CD4-positive, alpha-beta T cell treated with Interleukin-17A for 1 hour (primary cell): ENCODE measurements around the gene RTN4RL2.

Experiments used
- DNase-seq: peaks from one replicate; pipeline ENCODE4 v3.0.0-alpha.2; 2020

The RTN4RL2 gene

GRCh38 chr11:57460022-57460757 is at the start of gene RTN4RL2:
Gene RTN4RL2, plus strand, starts transcription at chr11:57460528. Its CDS starts 338 bp downstream, at chr11:57460866.
- peak; percentile 32 for DNase-seq

GRCh38 chr11:57413681-57414080 is 46.6 kb upstream of the RTN4RL2 start:
- DNase-seq: no peak

DNA sequence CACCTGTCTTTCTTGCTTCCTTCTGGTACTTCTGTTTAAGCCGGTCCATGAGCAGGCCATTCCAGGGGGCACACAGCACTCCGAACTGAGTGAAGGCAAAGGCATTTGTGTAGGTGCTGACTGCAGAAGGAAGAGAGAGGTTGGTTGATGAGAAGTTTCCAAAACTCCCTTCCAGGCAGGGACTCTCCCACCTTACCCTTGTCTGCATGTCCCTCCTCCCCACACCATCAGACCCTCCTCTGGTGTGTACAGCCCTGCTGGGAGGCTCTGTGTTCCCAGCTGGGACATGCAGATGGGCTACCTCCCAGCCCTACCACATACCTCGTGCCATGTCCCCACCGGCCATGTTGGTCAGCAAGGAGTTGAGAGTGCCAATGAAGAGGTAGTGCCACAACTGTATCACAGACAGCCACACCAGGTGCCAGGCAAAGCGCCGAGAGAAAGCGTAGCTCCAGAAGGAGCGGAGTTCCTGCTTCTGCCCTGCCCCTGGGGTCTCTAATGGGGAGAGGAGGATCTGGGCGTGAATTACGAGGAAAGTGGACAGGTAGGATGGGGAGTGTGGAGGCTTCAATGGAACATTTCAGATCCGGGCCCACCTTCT is 45.6 kb upstream of the RTN4RL2 start:
- no peak for DNase-seq

DNA sequence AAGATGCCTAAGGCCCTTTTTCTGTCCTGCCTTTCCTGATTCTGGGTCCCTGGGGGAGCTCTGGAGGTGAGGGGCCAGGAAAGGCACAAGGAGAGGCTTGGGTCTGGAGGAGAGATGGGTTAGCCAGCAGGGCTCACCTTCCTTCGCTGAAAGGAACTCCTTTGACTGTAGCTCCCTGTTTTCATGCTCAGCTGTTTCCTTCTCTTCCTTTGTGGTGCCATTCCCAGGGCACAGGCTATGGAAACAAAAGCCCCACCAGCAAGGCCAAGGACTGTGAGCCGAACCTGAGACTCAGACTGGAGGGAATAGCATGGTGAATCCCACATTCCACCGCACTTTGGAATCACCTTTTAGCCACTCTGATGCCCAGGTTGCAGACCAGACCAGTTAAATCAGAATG is 43.9 kb upstream of the RTN4RL2 start:
- no peak for DNase-seq

DNA sequence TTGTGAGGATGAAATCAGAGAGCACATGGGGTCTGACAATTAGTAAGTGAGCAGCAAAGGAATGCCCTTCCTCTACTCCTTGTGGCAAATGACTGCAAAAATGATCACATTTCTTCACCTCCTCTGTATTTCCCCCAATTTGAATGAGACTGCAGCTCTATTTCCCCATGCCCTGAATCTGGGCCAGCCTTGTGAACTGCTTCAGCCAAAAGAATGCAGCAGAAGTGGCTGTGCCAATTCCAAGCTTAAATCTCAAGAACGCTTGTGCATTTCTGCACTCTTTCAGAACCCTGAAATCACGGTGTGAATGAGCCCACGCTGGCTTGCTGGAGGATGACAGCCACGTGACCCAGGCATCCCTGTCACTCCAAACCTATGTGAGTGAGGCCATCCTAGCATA is 43.3 kb upstream of the RTN4RL2 start:
- DNase-seq: no peak

GRCh38 chr11:57418131-57418530 is 42.2 kb upstream of the RTN4RL2 start:
- DNase-seq: no peak

GRCh38 chr11:57419146-57419545 is 41.2 kb upstream of the RTN4RL2 start:
- no peak for DNase-seq

- DNase-seq: no peak
Measured at GRCh38 chr11:57421066-57421465, 39.3 kb upstream of the RTN4RL2 start.

GRCh38 chr11:57421805-57422204 is 38.5 kb upstream of the RTN4RL2 start:
- peak; percentile 22 for DNase-seq

DNA sequence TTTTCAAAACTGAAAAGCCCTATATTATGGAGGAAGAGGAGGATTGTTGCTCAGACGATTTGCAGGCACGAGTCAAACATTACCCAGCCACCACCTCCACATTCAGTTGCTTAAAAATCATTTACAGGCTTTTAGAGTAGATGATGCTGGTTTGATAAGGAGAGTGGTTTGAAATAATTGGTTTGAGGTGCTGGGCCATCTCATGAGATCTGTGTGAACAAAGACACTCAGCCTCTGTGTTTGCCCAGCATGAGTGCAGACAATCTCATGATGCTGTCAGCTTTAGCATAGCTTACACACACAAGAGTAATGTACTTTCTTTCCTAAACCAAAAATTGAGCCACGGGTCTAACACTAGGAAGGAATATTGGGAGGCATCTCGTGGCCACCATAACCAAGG is 37.7 kb upstream of the RTN4RL2 start:
- DNase-seq: no peak

DNA sequence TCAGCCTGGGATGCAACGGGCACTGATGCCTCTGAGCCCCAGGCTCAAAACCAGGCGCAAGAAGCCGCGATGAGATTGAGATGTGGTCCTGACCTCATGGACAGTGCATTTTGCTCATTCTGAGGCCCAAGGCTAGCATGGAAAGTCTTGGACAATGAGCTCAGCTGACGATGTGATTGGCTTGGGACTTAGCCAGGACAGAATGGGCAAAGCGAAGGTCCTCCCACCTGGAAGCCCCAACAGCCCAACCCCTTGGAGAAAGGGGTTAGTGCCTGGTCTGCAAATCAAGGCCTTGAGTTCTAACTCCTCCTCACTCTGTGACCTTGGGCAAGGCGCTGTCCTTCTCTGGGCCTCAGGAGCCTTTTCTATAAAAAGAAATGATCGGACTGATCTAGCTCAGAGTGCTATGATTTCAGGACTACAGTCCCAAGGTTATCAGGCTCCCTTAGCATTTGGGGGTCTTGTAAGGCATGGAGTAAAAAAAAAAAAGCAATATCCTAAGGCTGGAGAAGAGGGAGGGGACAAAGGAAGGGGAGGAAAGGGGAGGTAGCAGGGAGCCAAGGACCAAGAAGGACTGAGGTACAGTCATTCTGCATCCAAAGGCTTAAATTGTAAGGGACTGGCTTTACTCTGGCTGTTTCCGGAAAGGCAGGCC is 36.1 kb upstream of the RTN4RL2 start:
- no peak for DNase-seq

- DNase-seq: peak; percentile 86
Measured at GRCh38 chr11:57424792-57425564, 35.4 kb upstream of the RTN4RL2 start.

DNA sequence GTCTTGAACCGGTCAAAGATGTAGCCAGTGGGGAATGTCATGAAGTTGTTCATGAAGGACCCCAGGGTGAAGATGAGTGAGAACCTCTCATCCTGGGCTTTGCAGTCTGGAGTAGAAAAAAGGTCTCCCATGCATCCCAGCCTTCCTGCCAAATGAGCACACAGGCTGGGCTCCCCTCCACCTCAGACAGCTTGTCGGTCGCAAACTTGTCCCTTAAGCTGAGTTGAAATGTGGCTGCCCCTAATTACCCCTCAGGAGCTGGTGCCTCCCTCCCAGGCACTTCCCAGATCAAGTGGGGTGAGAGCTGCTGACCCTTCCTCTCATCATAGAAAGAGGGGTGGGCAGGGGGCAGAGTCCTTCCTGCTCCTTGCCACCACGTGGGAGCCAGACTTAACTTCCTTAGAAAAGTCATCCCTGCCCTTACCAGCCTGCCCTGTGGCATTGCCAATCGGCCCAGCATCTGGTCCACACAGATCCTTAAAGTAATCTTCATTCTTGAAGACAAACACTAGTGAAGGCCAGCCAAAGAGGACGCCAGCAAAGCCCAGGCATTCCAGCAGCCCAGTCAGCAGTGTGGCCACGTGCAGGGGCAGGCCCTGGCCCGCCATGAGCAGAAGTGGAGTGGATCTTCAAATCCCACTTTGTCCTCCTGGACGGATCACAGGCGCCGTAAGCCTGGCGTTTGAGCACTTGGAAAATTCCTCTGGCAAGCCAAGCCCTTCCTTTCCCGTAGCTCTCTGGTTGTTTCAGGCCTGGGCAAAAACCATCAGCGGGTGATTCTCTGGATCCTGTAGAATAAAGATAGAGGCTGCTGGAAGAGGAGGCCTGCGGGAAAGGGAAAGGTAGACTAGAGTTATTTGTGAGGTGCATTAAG is 34.5 kb upstream of the RTN4RL2 start:
- DNase-seq: no peak

GRCh38 chr11:57426439-57426928 is 33.8 kb upstream of the RTN4RL2 start:
- DNase-seq: no peak

DNA sequence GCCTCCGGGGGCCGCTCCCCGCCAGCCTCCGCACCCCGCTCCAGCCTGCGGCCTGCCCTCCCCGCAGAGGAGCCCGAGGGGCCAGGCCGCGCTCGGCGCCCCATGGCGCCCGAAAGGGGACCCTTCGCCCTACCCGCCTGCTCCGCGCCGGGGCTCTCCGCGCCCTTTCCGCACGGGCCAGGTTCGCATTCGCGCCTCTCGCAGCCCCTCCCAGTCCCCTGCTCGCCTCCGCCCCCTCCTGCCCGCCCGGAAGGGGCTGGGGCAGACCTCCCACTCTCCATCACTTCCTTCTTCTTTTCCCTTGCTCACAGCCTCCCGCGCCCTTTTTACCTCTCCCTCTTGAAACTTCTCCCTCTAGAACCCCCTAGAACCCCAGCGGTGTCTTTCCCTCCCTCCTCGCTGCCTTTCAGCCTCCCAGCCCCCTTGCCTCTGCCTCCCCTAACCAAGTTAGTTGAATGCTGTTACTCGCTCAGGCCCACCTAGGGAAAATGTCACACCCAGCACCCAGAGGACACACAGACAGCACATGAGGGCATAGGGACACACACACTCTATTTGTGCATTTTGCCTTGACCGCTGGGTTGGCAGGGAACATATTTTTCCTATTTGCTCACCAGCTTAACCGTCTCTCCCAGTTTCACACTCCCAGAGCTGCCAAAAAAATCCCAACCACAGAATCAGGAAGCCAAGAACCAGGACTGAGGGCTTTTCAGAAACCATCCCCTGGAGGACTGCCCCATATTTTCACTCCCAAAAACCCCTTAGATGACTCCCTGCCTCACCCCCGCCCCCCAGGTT is 33.2 kb upstream of the RTN4RL2 start, which contains the start of gene SLC43A3:
Gene SLC43A3, minus strand, starts transcription at position 193 of the 798 bp plus-strand sequence. CDS start 949 bp downstream, outside the sequence.
- DNase-seq: peak; percentile 67

DNA sequence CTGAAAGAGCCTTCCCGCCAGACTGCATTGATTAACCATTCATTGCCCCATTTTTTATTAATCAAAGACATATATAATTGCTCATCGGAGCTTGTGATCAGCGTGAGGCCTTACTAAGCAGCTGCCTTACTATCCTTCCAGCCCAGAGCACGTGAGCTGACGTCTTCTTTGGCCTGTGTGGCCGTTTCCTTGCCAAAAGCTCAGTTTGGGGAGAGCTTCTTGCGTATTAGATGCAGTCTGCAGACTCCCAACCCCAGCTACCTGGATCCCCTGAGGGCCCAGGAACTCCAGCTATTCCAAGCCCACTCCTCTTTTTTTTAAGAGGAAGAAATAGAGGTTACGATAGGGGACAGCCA is 32.6 kb upstream of the RTN4RL2 start:
- no peak for DNase-seq

- DNase-seq: no peak
Measured at GRCh38 chr11:57428643-57429042, 31.7 kb upstream of the RTN4RL2 start.

- DNase-seq: no peak
Measured at GRCh38 chr11:57429946-57430345, 30.4 kb upstream of the RTN4RL2 start.

GRCh38 chr11:57430952-57431351 is 29.4 kb upstream of the RTN4RL2 start:
- no peak for DNase-seq

DNA sequence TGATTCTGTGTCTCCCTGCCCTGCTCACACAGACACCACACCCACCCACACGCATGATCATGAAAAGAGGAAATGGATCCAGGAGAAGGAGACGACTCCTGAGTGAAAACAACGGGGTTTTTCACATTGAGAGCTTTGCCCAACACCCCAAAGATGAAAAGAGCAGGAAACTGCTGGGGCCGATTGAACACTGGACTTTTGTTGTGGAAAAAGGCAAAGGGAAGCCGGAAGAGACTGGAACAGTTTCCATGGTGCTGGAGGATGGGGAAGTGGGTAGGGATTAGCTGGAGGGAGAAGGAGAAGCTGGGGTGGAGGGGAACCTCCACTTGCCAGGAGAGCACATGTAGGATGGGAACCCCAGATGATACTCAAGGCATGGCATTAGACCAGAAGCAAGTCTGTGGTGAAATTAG is 28.2 kb upstream of the RTN4RL2 start:
- DNase-seq: no peak

DNA sequence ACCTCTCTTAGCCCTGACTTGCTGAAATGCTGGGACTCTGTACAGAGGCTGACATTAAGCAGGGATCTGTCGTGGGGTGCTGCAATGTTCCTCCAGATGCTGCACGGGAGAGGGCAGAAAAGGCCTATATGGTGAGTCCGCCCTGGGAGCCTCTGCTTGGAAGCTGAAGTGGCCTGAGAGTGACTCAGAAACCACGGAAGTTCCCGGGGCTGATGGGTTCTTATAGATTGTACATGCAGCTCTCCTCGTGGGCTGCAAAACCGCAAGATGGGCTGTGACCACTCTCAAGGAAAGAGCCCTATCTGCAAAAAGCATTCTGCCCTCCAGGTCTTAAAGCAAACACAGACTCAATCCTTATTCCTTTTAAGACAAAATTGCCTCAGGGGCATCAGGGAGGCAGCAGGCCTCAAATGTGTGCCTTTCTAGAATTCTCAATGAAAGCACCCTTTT is 27.6 kb upstream of the RTN4RL2 start:
- DNase-seq: no peak
